GM12878 (cell line): ENCODE measurements around the gene PIK3R4. TPM values are rescaled to one million over a fixed set of nuclear protein-coding genes. Genes with fewer than 3 reads are reported as not detected.

ENCODE experiments used
- polyA plus RNA-seq, 11 experiments: library from polyadenylated mRNA; depleted of rRNA in 4 of 11; unstranded in 6 of 11; stranded (reverse) in 5 of 11; fragments of >200 nt; fragmentation: Nextera tagmentation in 4 of 11; fragmentation: Illumina TruSeq in 1 of 11; extraction: Ambion mirVana in 4 of 11; extraction: Trizol in 1 of 11; gene quantifications; 1 replicate in 1 of 11; 2 replicates in 10 of 11; pipeline versions ENCODE4 v1.2.1 to v1.2.3, GENCODE V29; 2011 to 2016; ENCODE audit warnings: inconsistent platforms in 2 of 11, missing spikeins in 2 of 11, low read depth in 1 of 11
- total RNA-seq, 4 experiments: library from RNA; depleted of rRNA in 3 of 4; stranded (reverse); fragments of >200 nt in 3 of 4; fragmentation: Illumina TruSeq in 1 of 4; extraction: Trizol in 1 of 4; gene quantifications; 2 replicates each; pipeline versions ENCODE4 v1.2.1 to v1.2.3, GENCODE V29; 2013 to 2021

Gene PIK3R4
- total and polyA plus RNA-seq, 10 of the 15 experiments (the other 5 are each of a cell fraction or from before 2014, with no cell fraction given) = 22.6 to 50.2 (median 31.1) TPM

Other genes with a start within 250 kb of the PIK3R4 start
- not detected in 2 replicates for gene COL6A6, start 229.7 kb downstream of the PIK3R4 start, total RNA-seq (2014; rRNA removed)
- gene COL6A6, start 229.7 kb downstream of the PIK3R4 start, total RNA-seq (2014; rRNA removed; fragmentation: Illumina TruSeq; extraction: Trizol) = not detected in 2 replicates
- gene COL6A6, start 229.7 kb downstream of the PIK3R4 start, total RNA-seq (2021) = not detected in 2 replicates
- not detected in 2 replicates for gene COL6A6, start 229.7 kb downstream of the PIK3R4 start, polyA plus RNA-seq (2011; rRNA removed)
- not detected in 2 replicates for gene COL6A6, start 229.7 kb downstream of the PIK3R4 start, polyA plus RNA-seq (2014; fragmentation: Illumina TruSeq; extraction: Trizol)
- under 1 TPM in 1 of 2 experiments, not detected in 1; 0.02 TPM for gene COL6A6, start 229.7 kb downstream of the PIK3R4 start, polyA plus RNA-seq (2014; fragmentation: Nextera tagmentation; extraction: Ambion mirVana)
- gene COL6A6, start 229.7 kb downstream of the PIK3R4 start, polyA plus RNA-seq (2014; rRNA removed) = not detected in 2 replicates
- gene COL6A6, start 229.7 kb downstream of the PIK3R4 start, polyA plus RNA-seq (2016; fragmentation: Nextera tagmentation; extraction: Ambion mirVana) = under 1 TPM in 1 of 2 experiments, not detected in 1; 0.01 TPM
- 43.9 and 52.9 TPM in 2 replicates for gene ATP2C1, start 147.3 kb upstream of the PIK3R4 start, total RNA-seq (2014; rRNA removed)
- gene ATP2C1, start 147.3 kb upstream of the PIK3R4 start, total RNA-seq (2014; rRNA removed; fragmentation: Illumina TruSeq; extraction: Trizol) = 67.7 and 70.5 TPM in 2 replicates
- gene ATP2C1, start 147.3 kb upstream of the PIK3R4 start, total RNA-seq (2021) = 60.2 and 62.2 TPM in 2 replicates
- 116 and 178 TPM in 2 replicates for gene ATP2C1, start 147.3 kb upstream of the PIK3R4 start, polyA plus RNA-seq (2011; rRNA removed)
- gene ATP2C1, start 147.3 kb upstream of the PIK3R4 start, polyA plus RNA-seq (2014; fragmentation: Illumina TruSeq; extraction: Trizol) = 50.4 and 61.7 TPM in 2 replicates
- 10 to 100 TPM; 20.6 to 21.0 TPM for gene ATP2C1, start 147.3 kb upstream of the PIK3R4 start, polyA plus RNA-seq (2014; fragmentation: Nextera tagmentation; extraction: Ambion mirVana)
- gene ATP2C1, start 147.3 kb upstream of the PIK3R4 start, polyA plus RNA-seq (2014; rRNA removed) = 35.4 and 48.3 TPM in 2 replicates
- 10 to 100 TPM; 59.8 to 64.6 TPM for gene ATP2C1, start 147.3 kb upstream of the PIK3R4 start, polyA plus RNA-seq (2016; fragmentation: Nextera tagmentation; extraction: Ambion mirVana)